ENCODE measurements around the gene RGL1.

DNA sequence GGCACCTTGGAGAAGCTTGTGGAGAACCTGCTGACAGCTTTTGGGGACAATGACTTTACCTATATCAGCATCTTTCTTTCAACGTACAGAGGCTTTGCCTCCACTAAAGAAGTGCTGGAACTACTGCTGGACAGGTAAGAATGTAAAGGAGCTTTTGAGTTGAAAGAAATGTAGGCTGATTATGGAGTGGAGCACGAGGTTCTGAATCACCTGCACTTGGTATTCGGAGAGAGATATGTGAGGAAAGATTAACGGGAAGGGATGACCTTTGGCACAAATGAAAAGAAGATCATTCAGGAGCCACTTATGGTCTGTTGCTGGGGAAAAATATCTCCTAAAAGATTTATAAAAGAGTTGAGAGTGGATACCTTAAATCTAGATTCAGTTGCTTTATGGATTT is 42.7 kb downstream of the RGL1 start:
- TF ChIP-seq, protein P1, sequence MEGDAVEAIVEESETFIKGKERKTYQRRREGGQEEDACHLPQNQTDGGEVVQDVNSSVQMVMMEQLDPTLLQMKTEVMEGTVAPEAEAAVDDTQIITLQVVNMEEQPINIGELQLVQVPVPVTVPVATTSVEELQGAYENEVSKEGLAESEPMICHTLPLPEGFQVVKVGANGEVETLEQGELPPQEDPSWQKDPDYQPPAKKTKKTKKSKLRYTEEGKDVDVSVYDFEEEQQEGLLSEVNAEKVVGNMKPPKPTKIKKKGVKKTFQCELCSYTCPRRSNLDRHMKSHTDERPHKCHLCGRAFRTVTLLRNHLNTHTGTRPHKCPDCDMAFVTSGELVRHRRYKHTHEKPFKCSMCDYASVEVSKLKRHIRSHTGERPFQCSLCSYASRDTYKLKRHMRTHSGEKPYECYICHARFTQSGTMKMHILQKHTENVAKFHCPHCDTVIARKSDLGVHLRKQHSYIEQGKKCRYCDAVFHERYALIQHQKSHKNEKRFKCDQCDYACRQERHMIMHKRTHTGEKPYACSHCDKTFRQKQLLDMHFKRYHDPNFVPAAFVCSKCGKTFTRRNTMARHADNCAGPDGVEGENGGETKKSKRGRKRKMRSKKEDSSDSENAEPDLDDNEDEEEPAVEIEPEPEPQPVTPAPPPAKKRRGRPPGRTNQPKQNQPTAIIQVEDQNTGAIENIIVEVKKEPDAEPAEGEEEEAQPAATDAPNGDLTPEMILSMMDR (IDR thresholded peaks at IDR 0.05; ENCODE audit: poor library complexity) = no peak
- TF ChIP-seq EZH2 (IDR thresholded peaks at IDR 0.05; ENCODE audit: borderline replicate concordance) = no peak
- no peak for TF ChIP-seq EZH2phosphoT487 (IDR thresholded peaks at IDR 0.05; ENCODE audit: low read depth, severe bottlenecking, unreplicated experiment)
